Parathyroid adenoma (tissue), 2 donors: Measurements from ENCODE around the gene THEM4.
"Not testable (repeated sequence)": the region's sequence is repeated elsewhere in the genome, so short reads cannot be mapped to it uniquely, and the experiment has no call there.

Experiments used
- H2AFZ ChIP-seq: fragments of 300-600 bp; sonication (generic); one replicate; pipeline ENCODE4 v1.7.0; 2017; ENCODE audit warnings: antibody characterized with exemption, mild to moderate bottlenecking
- H3K27ac ChIP-seq: fragments of 300-600 bp; sonication (generic); one replicate; pipeline ENCODE4 v1.7.0; 2017
- H3K27me3 ChIP-seq: fragments of 300-600 bp; sonication (generic); one replicate; pipeline ENCODE4 v1.7.0; 2017; ENCODE audit warnings: low read length; ENCODE audit not compliant: control insufficient read depth, insufficient read depth
- H3K36me3 ChIP-seq: fragments of 300-600 bp; sonication (generic); one replicate; pipeline ENCODE4 v1.7.0; 2017; ENCODE audit warnings: low read length; ENCODE audit not compliant: control insufficient read depth, insufficient read depth
- H3K4me1 ChIP-seq: fragments of 300-600 bp; sonication (generic); one replicate; pipeline ENCODE4 v1.7.0; 2017; ENCODE audit warnings: control low read depth
- H3K4me2 ChIP-seq: fragments of 300-600 bp; sonication (generic); one replicate; pipeline ENCODE4 v1.7.0; 2017; ENCODE audit warnings: low read length
- H3K4me3 ChIP-seq: fragments of 300-600 bp; sonication (generic); one replicate; pipeline ENCODE4 v1.7.0; 2017; ENCODE audit warnings: low read depth, low read length
- H3K79me2 ChIP-seq: fragments of 300-600 bp; sonication (generic); one replicate; pipeline ENCODE4 v1.7.0; 2017; ENCODE audit warnings: control low read depth
- H3K9ac ChIP-seq: fragments of 300-600 bp; sonication (generic); one replicate; pipeline ENCODE4 v1.7.0; 2017; ENCODE audit warnings: mild to moderate bottlenecking
- H3K9me3 ChIP-seq: fragments of 300-600 bp; sonication (generic); one replicate; pipeline ENCODE4 v1.7.0; 2017; ENCODE audit warnings: low read length; ENCODE audit not compliant: control insufficient read depth
- TF ChIP-seq, protein P1 (sequence below): fragments of 300-600 bp; sonication (generic); IDR thresholded peaks from one replicate; pipeline ENCODE4 v1.7.0; 2017; ENCODE audit warnings: antibody characterized with exemption, mild to moderate bottlenecking
- donor health status: primary hyperparathyroidism.

The THEM4 gene

DNA sequence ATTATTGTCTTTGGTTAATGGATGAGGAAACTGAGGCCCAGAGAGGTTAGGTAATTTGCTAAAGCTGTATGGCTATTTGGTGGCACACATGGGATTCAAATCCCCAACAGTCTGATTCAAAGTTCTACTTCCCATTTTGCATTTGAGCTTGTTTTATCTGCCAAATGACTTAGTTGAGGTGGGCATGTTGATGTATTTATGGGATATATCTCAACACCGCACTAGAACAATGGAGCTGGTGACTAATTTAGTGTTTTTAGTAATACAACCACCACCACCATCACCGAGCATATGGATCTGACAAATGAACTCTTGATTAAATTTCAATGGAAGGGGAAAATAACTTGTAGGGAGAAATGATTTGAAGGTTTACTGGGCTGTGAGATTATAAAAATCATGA is 26.8 kb downstream of the THEM4 start:
- Histone ChIP-seq H3K27ac (no peak overlapping the region), H3K4me2 (no peak overlapping the region), H2AFZ (no peak overlapping the region)

DNA sequence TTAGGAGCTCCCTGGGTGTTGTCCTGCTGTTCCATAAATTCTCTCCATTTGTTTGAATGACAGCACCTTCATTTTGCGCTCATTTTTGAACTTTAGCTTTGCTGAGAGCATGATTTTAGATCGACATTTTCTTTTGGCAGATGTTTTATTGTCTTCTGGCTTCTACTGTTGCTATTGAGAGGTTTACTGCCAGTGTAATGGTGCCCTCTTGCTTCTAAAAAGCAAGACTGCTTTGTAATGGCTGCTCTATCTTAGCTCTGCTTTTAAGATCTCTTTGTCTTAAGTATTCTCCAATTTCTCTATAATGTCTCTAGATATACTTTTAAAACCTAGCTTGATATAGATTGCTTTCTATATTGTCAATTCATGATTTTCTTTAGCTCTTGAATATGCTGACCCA is 27.8 kb downstream of the THEM4 start:
- no peaks in the 10 kb centered on the region for H3K4me1 ChIP-seq
- H3K36me3 ChIP-seq = no peaks in the 10 kb centered on the region
- H3K27ac ChIP-seq = no peak overlapping the region
- TF ChIP-seq, protein P1, sequence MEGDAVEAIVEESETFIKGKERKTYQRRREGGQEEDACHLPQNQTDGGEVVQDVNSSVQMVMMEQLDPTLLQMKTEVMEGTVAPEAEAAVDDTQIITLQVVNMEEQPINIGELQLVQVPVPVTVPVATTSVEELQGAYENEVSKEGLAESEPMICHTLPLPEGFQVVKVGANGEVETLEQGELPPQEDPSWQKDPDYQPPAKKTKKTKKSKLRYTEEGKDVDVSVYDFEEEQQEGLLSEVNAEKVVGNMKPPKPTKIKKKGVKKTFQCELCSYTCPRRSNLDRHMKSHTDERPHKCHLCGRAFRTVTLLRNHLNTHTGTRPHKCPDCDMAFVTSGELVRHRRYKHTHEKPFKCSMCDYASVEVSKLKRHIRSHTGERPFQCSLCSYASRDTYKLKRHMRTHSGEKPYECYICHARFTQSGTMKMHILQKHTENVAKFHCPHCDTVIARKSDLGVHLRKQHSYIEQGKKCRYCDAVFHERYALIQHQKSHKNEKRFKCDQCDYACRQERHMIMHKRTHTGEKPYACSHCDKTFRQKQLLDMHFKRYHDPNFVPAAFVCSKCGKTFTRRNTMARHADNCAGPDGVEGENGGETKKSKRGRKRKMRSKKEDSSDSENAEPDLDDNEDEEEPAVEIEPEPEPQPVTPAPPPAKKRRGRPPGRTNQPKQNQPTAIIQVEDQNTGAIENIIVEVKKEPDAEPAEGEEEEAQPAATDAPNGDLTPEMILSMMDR = no peak
- no peaks in the 10 kb centered on the region for H3K27me3 ChIP-seq
- no peaks in the 10 kb centered on the region for H3K79me2 ChIP-seq
- no peaks in the 10 kb centered on the region for H3K9me3 ChIP-seq
- no peak overlapping the region for H3K9ac ChIP-seq
- no peak overlapping the region for H3K4me3 ChIP-seq
- no peak overlapping the region for H2AFZ ChIP-seq
- H3K4me2 ChIP-seq = no peak overlapping the region

More for the DNA sequence above, 26.8 kb downstream of the THEM4 start:
- TF ChIP-seq, protein P1 = no peak
- no peaks in the 10 kb centered on the region for H3K36me3 ChIP-seq
- no peaks in the 10 kb centered on the region for H3K9me3 ChIP-seq
- H3K79me2 ChIP-seq = no peaks in the 10 kb centered on the region
- H3K27me3 ChIP-seq = no peaks in the 10 kb centered on the region
- no peaks in the 10 kb centered on the region for H3K4me1 ChIP-seq
- H3K4me3 ChIP-seq = no peak overlapping the region
- H3K9ac ChIP-seq = no peak overlapping the region

GRCh38 chr1:151875419-151876097 is 33.8 kb downstream of the THEM4 start:
- Histone ChIP-seq H3K4me3 (no peak overlapping the region), H3K9me3 (no peaks in the 10 kb centered on the region), H3K27ac (no peak overlapping the region), H3K4me2 (no peak overlapping the region), H3K4me1 (peaks cover 5% of the 10 kb centered on the region), H3K79me2 (no peaks in the 10 kb centered on the region), H3K9ac (no peak overlapping the region), H3K36me3 (no peaks in the 10 kb centered on the region), H3K27me3 (no peaks in the 10 kb centered on the region), H2AFZ (no peak overlapping the region)
- TF ChIP-seq, protein P1 = no peak

- not testable (repeated sequence) for H3K27ac ChIP-seq, H3K9ac ChIP-seq, H2AFZ ChIP-seq, H3K36me3 ChIP-seq, H3K9me3 ChIP-seq, H3K4me3 ChIP-seq, H3K79me2 ChIP-seq, H3K27me3 ChIP-seq, H3K4me1 ChIP-seq, H3K4me2 ChIP-seq
Measured at GRCh38 chr1:151872776-151873175, 36.5 kb downstream of the THEM4 start.

GRCh38 chr1:151871284-151872030 is 37.9 kb downstream of the THEM4 start:
- Histone ChIP-seq H3K4me2 (peak overlapping the region; percentile 31), H3K9ac (no peak overlapping the region), H3K9me3 (no peaks in the 10 kb centered on the region), H3K4me3 (no peak overlapping the region), H3K27ac (no peak overlapping the region), H3K79me2 (no peaks in the 10 kb centered on the region), H2AFZ (no peak overlapping the region), H3K36me3 (no peaks in the 10 kb centered on the region), H3K27me3 (no peaks in the 10 kb centered on the region), H3K4me1 (peaks cover 5% of the 10 kb centered on the region)
- TF ChIP-seq, protein P1 = no peak
